ENCODE measurements around the gene CDR2.
"Not testable (repeated sequence)": the region's sequence is repeated elsewhere in the genome, so short reads cannot be mapped to it uniquely, and the experiment has no call there.

Gene CDR2

GRCh38 chr16:22308824-22309520 lies 65.4 kb downstream of the CDR2 start:
- no peak overlapping the region for H3K27ac ChIP-seq
- no peak for TF ChIP-seq CTCF (conservative IDR thresholded peaks at IDR 0.05)

GRCh38 chr16:22307838-22308237 lies 66.6 kb downstream of the CDR2 start:
- H3K27ac ChIP-seq: no peak overlapping the region
- no peak for TF ChIP-seq CTCF (conservative IDR thresholded peaks at IDR 0.05)

- H3K27ac ChIP-seq: no peak overlapping the region
- no peak for TF ChIP-seq CTCF (conservative IDR thresholded peaks at IDR 0.05)
Observed at GRCh38 chr16:22306788-22307187, 67.6 kb downstream of the CDR2 start.

GRCh38 chr16:22304411-22304810 lies 70.0 kb downstream of the CDR2 start:
- no peak overlapping the region for H3K27ac ChIP-seq
- no peak for TF ChIP-seq CTCF (conservative IDR thresholded peaks at IDR 0.05)

- no peak overlapping the region for H3K27ac ChIP-seq
- no peak for TF ChIP-seq CTCF (conservative IDR thresholded peaks at IDR 0.05)
Observed at GRCh38 chr16:22302776-22303363, 71.5 kb downstream of the CDR2 start.

- H3K27ac ChIP-seq: not testable (repeated sequence)
Observed at GRCh38 chr16:22301423-22301822, 73.0 kb downstream of the CDR2 start.

- H3K27ac ChIP-seq: no peak overlapping the region
- TF ChIP-seq CTCF (conservative IDR thresholded peaks at IDR 0.05): peak; percentile 74
Observed at GRCh38 chr16:22300427-22301071, 73.9 kb downstream of the CDR2 start.

GRCh38 chr16:22299036-22299435 lies 75.4 kb downstream of the CDR2 start:
- H3K27ac ChIP-seq: peak overlapping the region; percentile 90
- TF ChIP-seq CTCF (conservative IDR thresholded peaks at IDR 0.05): no peak

All from VCaP (cell line).